Measurements from ENCODE around the gene ETHE1. TPM values are rescaled to one million over a fixed set of nuclear protein-coding genes. Genes with fewer than 3 reads are reported as not detected.
A peak's percentile ranks its signal among the peaks of the same experiment; 100 is the strongest.

ETHE1 gene
- polyA plus RNA-seq, 6 donors from 2014 or later = 15.5 to 30.7 (median 24.0) TPM

GRCh38 chr19:43471091-43471490, 55.9 kb downstream of the ETHE1 start:
- ATAC-seq (ENCODE audit: low read depth in 2 of 2) (no peak), DNase-seq (no peak)
- H3K36me3 Mint-ChIP-seq = no peaks in the 10 kb centered on the region
- H3K4me3 Mint-ChIP-seq = no peak overlapping the region
- peaks cover 0 to 2% (median 0%) of the 10 kb centered on the region in 7 donors for H3K9me3 Mint-ChIP-seq
- peaks cover 8 to 14% (median 12%) of the 10 kb centered on the region in 3 donors for H3K4me1 Mint-ChIP-seq
- H3K27ac Mint-ChIP-seq = peak overlapping the region in 1 of 6 donors; percentile 5
- H3K27me3 Mint-ChIP-seq = peaks cover under 1 to 3% (median 3%) of the 10 kb centered on the region in 3 donors

GRCh38 chr19:43470288-43470687, 56.7 kb downstream of the ETHE1 start:
- ATAC-seq (ENCODE audit: low read depth in 2 of 2) (no peak), DNase-seq (no peak)
- Mint-ChIP-seq H3K9me3 (no peaks in the 10 kb centered on the region), H3K4me1 (peaks cover 4 to 9% (median 4%) of the 10 kb centered on the region in 3 donors), H3K27me3 (peaks cover 6 to 11% (median 11%) of the 10 kb centered on the region in 3 donors), H3K4me3 (peak overlapping the region in 1 of 8 donors; percentile 47), H3K36me3 (no peaks in the 10 kb centered on the region), H3K27ac (peak overlapping the region in 1 of 6 donors; percentile 56)

- H3K4me1 Mint-ChIP-seq = peaks cover 5 to 7% (median 6%) of the 10 kb centered on the region in 3 donors
- no peaks in the 10 kb centered on the region for H3K9me3 Mint-ChIP-seq
- H3K27ac Mint-ChIP-seq = no peak overlapping the region
- DNase-seq (no peak), ATAC-seq (ENCODE audit: low read depth in 2 of 2) (no peak)
- no peaks in the 10 kb centered on the region for H3K36me3 Mint-ChIP-seq
- H3K27me3 Mint-ChIP-seq = peaks cover 6 to 14% (median 11%) of the 10 kb centered on the region in 3 donors
- no peak overlapping the region for H3K4me3 Mint-ChIP-seq
Measured at GRCh38 chr19:43469160-43469480, 57.9 kb downstream of the ETHE1 start.

- H3K27ac Mint-ChIP-seq = no peak overlapping the region
- no peak for DNase-seq
- peaks cover 6 to 14% (median 11%) of the 10 kb centered on the region in 3 donors for H3K27me3 Mint-ChIP-seq
- no peak for ATAC-seq (ENCODE audit: low read depth in 2 of 2)
- H3K9me3 Mint-ChIP-seq = no peaks in the 10 kb centered on the region
- peaks cover 6 to 13% (median 9%) of the 10 kb centered on the region in 3 donors for H3K4me1 Mint-ChIP-seq
- no peak overlapping the region for H3K4me3 Mint-ChIP-seq
- H3K36me3 Mint-ChIP-seq = no peaks in the 10 kb centered on the region
Measured at GRCh38 chr19:43468354-43469159, 58.4 kb downstream of the ETHE1 start.

- Mint-ChIP-seq H3K9me3 (no peaks in the 10 kb centered on the region), H3K27me3 (peaks cover 6 to 14% (median 11%) of the 10 kb centered on the region in 3 donors), H3K27ac (no peak overlapping the region), H3K36me3 (no peaks in the 10 kb centered on the region), H3K4me1 (peaks cover 11 to 15% (median 12%) of the 10 kb centered on the region in 3 donors), H3K4me3 (no peak overlapping the region)
- DNase-seq = no peak
- no peak for ATAC-seq (ENCODE audit: low read depth in 2 of 2)
Measured at GRCh38 chr19:43467730-43468129, 59.3 kb downstream of the ETHE1 start.

- Mint-ChIP-seq H3K4me3 (peak overlapping the region in 1 of 8 donors; percentile 11), H3K4me1 (peaks cover 11 to 15% (median 14%) of the 10 kb centered on the region in 3 donors), H3K27me3 (peaks cover 6 to 14% (median 11%) of the 10 kb centered on the region in 3 donors), H3K9me3 (no peaks in the 10 kb centered on the region), H3K36me3 (no peaks in the 10 kb centered on the region), H3K27ac (peak overlapping the region in 1 of 6 donors; percentile 13)
- no peak for ATAC-seq (ENCODE audit: low read depth in 2 of 2)
- no peak for DNase-seq
Measured at GRCh38 chr19:43467276-43467675, 59.7 kb downstream of the ETHE1 start.

- Mint-ChIP-seq H3K4me3 (no peak overlapping the region), H3K9me3 (no peaks in the 10 kb centered on the region), H3K27ac (no peak overlapping the region), H3K36me3 (no peaks in the 10 kb centered on the region), H3K27me3 (peaks cover 6 to 14% (median 11%) of the 10 kb centered on the region in 3 donors), H3K4me1 (peaks cover 14 to 15% (median 15%) of the 10 kb centered on the region in 3 donors)
- ATAC-seq (ENCODE audit: low read depth in 2 of 2) (no peak), DNase-seq (no peak)
Measured at GRCh38 chr19:43466793-43467192, 60.2 kb downstream of the ETHE1 start.

GRCh38 chr19:43465468-43466120, 61.4 kb downstream of the ETHE1 start, which contains the start of gene LYPD3:
Gene LYPD3, minus strand, starts transcription at chr19:43465608. Its CDS starts 37 bp downstream, at chr19:43465571.
- Mint-ChIP-seq H3K4me3 (peak within 1 kb of the TSS; percentile 42 to 97 (median 95)), H3K9me3 (no peaks in the 10 kb centered on the region), H3K4me1 (peaks cover 15 to 17% (median 15%) of the 10 kb centered on the region in 3 donors), H3K27ac (peak within 1 kb of the TSS; percentile 1 to 91 (median 37)), H3K36me3 (no peaks in the 10 kb centered on the region), H3K27me3 (peaks cover 6 to 19% (median 11%) of the 10 kb centered on the region in 3 donors)
- DNase-seq (no peak), ATAC-seq (ENCODE audit: low read depth in 2 of 2) (no peak)

GRCh38 chr19:43464134-43464775, 62.7 kb downstream of the ETHE1 start:
- DNase-seq = no peak
- Mint-ChIP-seq H3K27me3 (peaks cover 10 to 19% (median 11%) of the 10 kb centered on the region in 3 donors), H3K9me3 (no peaks in the 10 kb centered on the region), H3K36me3 (no peaks in the 10 kb centered on the region), H3K4me3 (peak overlapping the region; percentile 87 to 97 (median 96)), H3K4me1 (peaks cover 15 to 17% (median 15%) of the 10 kb centered on the region in 3 donors), H3K27ac (peak overlapping the region; percentile 91 to 98 (median 96))
- peak; percentile 26 to 37 for ATAC-seq (ENCODE audit: low read depth in 2 of 2)

- peak overlapping the region; percentile 91 to 98 (median 96) for H3K27ac Mint-ChIP-seq
- ATAC-seq (ENCODE audit: low read depth in 2 of 2) (peak; percentile 86 to 87), DNase-seq (peak; percentile 97)
- peaks cover 10 to 19% (median 11%) of the 10 kb centered on the region in 3 donors for H3K27me3 Mint-ChIP-seq
- no peaks in the 10 kb centered on the region for H3K36me3 Mint-ChIP-seq
- no peaks in the 10 kb centered on the region for H3K9me3 Mint-ChIP-seq
- H3K4me1 Mint-ChIP-seq = peaks cover 15 to 17% (median 15%) of the 10 kb centered on the region in 3 donors
- peak overlapping the region; percentile 87 to 97 (median 96) for H3K4me3 Mint-ChIP-seq
Measured at GRCh38 chr19:43463381-43464133, 63.4 kb downstream of the ETHE1 start.

- peak overlapping the region; percentile 91 to 98 (median 96) for H3K27ac Mint-ChIP-seq
- no peaks in the 10 kb centered on the region for H3K9me3 Mint-ChIP-seq
- H3K4me3 Mint-ChIP-seq = peak overlapping the region; percentile 87 to 97 (median 96)
- H3K4me1 Mint-ChIP-seq = peaks cover 15 to 17% (median 15%) of the 10 kb centered on the region in 3 donors
- ATAC-seq (ENCODE audit: low read depth in 2 of 2) (no peak), DNase-seq (no peak)
- peaks cover 10 to 19% (median 11%) of the 10 kb centered on the region in 3 donors for H3K27me3 Mint-ChIP-seq
- H3K36me3 Mint-ChIP-seq = no peaks in the 10 kb centered on the region
Measured at GRCh38 chr19:43462785-43463380, 64.1 kb downstream of the ETHE1 start.

- no peak for ATAC-seq (ENCODE audit: low read depth in 2 of 2)
- Mint-ChIP-seq H3K9me3 (no peaks in the 10 kb centered on the region), H3K36me3 (no peaks in the 10 kb centered on the region), H3K4me3 (peak overlapping the region in 4 of 8 donors; percentile 16 to 97 (median 96)), H3K27ac (no peak overlapping the region), H3K4me1 (peaks cover 15 to 17% (median 15%) of the 10 kb centered on the region in 3 donors), H3K27me3 (peaks cover 10 to 19% (median 11%) of the 10 kb centered on the region in 3 donors)
- DNase-seq = no peak
Measured at GRCh38 chr19:43462383-43462782, 64.6 kb downstream of the ETHE1 start.

All from naive B cell (primary cell).